HepG2 (cell line): ENCODE results near the gene SUPT6H. TPM values are rescaled to one million over a fixed set of nuclear protein-coding genes. Genes with fewer than 3 reads are reported as not detected.

ENCODE experiments used
- CHD4 ChIP-seq: fragments of 200-600 bp; sonication (generic); IDR thresholded peaks from 2 replicates; pipeline ENCODE4 v1.7.0; 2017; ENCODE audit warnings: mild to moderate bottlenecking, low read length, borderline replicate concordance
- FOXK2 ChIP-seq: fragments of 450-650 bp; IDR thresholded peaks from 2 replicates; pipeline ENCODE4 v1.6.1; 2016
- GPBP1L1 ChIP-seq: sonication (generic); formaldehyde crosslinking; IDR thresholded peaks from 2 replicates; pipeline ENCODE4 v1.5.0; 2020; ENCODE audit warnings: mild to moderate bottlenecking, missing genetic modification reagents
- IRF2 ChIP-seq: IDR thresholded peaks from 2 replicates; pipeline ENCODE4 v1.6.1; 2018; ENCODE audit warnings: missing genetic modification reagents, missing compliant biosample characterization
- IRX3 ChIP-seq: sonication (generic); formaldehyde crosslinking; IDR thresholded peaks from 2 replicates; pipeline ENCODE4 v1.8.1; 2023; ENCODE audit warnings: mild to moderate bottlenecking, low read depth, missing genetic modification reagents, borderline replicate concordance
- JUNB ChIP-seq: sonication (generic); formaldehyde crosslinking; IDR thresholded peaks from 2 replicates; pipeline ENCODE4 v1.8.0; 2022; ENCODE audit warnings: missing genetic modification reagents, mild to moderate bottlenecking, borderline replicate concordance
- MED13 ChIP-seq: sonication (generic); formaldehyde crosslinking; IDR thresholded peaks from 2 replicates; pipeline ENCODE4 v1.5.0; 2020; ENCODE audit warnings: missing genetic modification reagents
- MIER3 ChIP-seq: IDR thresholded peaks from 2 replicates; pipeline ENCODE4 v1.6.1; 2016; ENCODE audit warnings: missing compliant biosample characterization, borderline replicate concordance
- MLXIP ChIP-seq: sonication (generic); formaldehyde crosslinking; IDR thresholded peaks from 2 replicates; pipeline ENCODE4 v1.9.0; 2021; ENCODE audit warnings: missing genetic modification reagents, borderline replicate concordance
- NR0B2 ChIP-seq: sonication (generic); formaldehyde crosslinking; IDR thresholded peaks from 2 replicates; pipeline ENCODE4 v1.4.0; 2020; ENCODE audit warnings: mild to moderate bottlenecking, missing genetic modification reagents
- PREB ChIP-seq: sonication (generic); formaldehyde crosslinking; IDR thresholded peaks from 2 replicates; pipeline ENCODE4 v1.4.0; 2020; ENCODE audit warnings: missing genetic modification reagents
- U2AF2 ChIP-seq: fragments of 200-400 bp; formaldehyde crosslinking; IDR thresholded peaks from 2 replicates; pipeline ENCODE4 v1.6.1; 2017; ENCODE audit warnings: low read depth, mild to moderate bottlenecking, low read length
- ZHX2 ChIP-seq, 2 experiments: sonication (generic) in 1 of 2; formaldehyde crosslinking in 1 of 2; IDR thresholded peaks; 2 replicates each; pipeline versions ENCODE4 v1.6.1 to v1.9.0; 2014 to 2022; ENCODE audit warnings: antibody characterized with exemption in 1 of 2, borderline replicate concordance in 1 of 2, inconsistent platforms in 1 of 2, low read depth in 1 of 2, missing genetic modification reagents in 1 of 2
- ZNF20 ChIP-seq: sonication (generic); formaldehyde crosslinking; IDR thresholded peaks from 2 replicates; pipeline ENCODE4 v1.4.0; 2020; ENCODE audit warnings: mild to moderate bottlenecking, moderate library complexity, missing genetic modification reagents
- ZNF598 ChIP-seq: sonication (generic); formaldehyde crosslinking; IDR thresholded peaks from 2 replicates; pipeline ENCODE4 v1.5.1; 2020; ENCODE audit warnings: mild to moderate bottlenecking, missing genetic modification reagents, borderline replicate concordance
- ZNF644 ChIP-seq: IDR thresholded peaks from 2 replicates; pipeline ENCODE4 v1.6.1; 2016; ENCODE audit warnings: low read depth
- ZNF678 ChIP-seq: sonication (generic); formaldehyde crosslinking; IDR thresholded peaks from 2 replicates; pipeline ENCODE4 v1.4.0; 2020; ENCODE audit warnings: mild to moderate bottlenecking, missing genetic modification reagents
- ZNF780A ChIP-seq: sonication (generic); formaldehyde crosslinking; IDR thresholded peaks from 2 replicates; pipeline ENCODE4 v1.8.0; 2022; ENCODE audit warnings: mild to moderate bottlenecking, missing genetic modification reagents, moderate library complexity
- polyA plus RNA-seq, 8 experiments: library from polyadenylated mRNA; depleted of rRNA in 3 of 8; stranded (reverse) in 7 of 8; unstranded in 1 of 8; fragments of >200 nt; fragmentation: Illumina TruSeq in 4 of 8; extraction: Trizol in 4 of 8; gene quantifications; 2 replicates each; pipeline versions ENCODE4 v1.2.1 to v1.2.3, GENCODE V29; 2011 to 2016; ENCODE audit warnings: low read depth in 4 of 8, missing spikeins in 1 of 8, mixed read lengths in 1 of 8; ENCODE audit not compliant: insufficient read depth in 1 of 8
- total RNA-seq, 5 experiments: library from RNA; depleted of rRNA; stranded (reverse); fragments of >200 nt; fragmentation: Illumina TruSeq; extraction: Trizol; gene quantifications; 2 replicates each; pipeline ENCODE4 v1.2.3, GENCODE V29; 2016; ENCODE audit warnings: low read depth in 1 of 5

SUPT6H gene
- total and polyA plus RNA-seq, 2 of the 13 experiments (the other 11 are each of a cell fraction or from before 2014, with no cell fraction given), result 32.7 to 39.9 TPM

GRCh38 chr17:28725660-28726225 lies 63.7 kb downstream of the SUPT6H start (continued):
- TF ChIP-seq ZNF644, result no peak
- peak; percentile 40; the same call in 1 of the 2 replicates for TF ChIP-seq ZNF598 (CRISPR knock-in tag)
- peak; percentile 47; the same call in 1 of the 2 replicates for TF ChIP-seq MED13 (CRISPR knock-in tag)
- TF ChIP-seq GPBP1L1 (CRISPR knock-in tag), result no peak
- TF ChIP-seq IRX3 (CRISPR knock-in tag), result no peak
- no peak for TF ChIP-seq ZNF20
- TF ChIP-seq JUNB (CRISPR knock-in tag), result no peak
- no peak for TF ChIP-seq ZNF780A
- peak; percentile 83 for TF ChIP-seq NR0B2 (CRISPR knock-in tag)
- no peak for TF ChIP-seq PREB
- TF ChIP-seq MLXIP, result no peak; the same call in 1 of the 2 replicates
- TF ChIP-seq IRF2 (CRISPR knock-in tag), result peak; percentile 31; the same call in 1 of the 2 replicates
- TF ChIP-seq ZNF678 (CRISPR knock-in tag), result peak; percentile 83; the same call in 1 of the 2 replicates
- no peak for TF ChIP-seq MIER3
- no peak for TF ChIP-seq U2AF2
- no peak for TF ChIP-seq CHD4
- no peak for TF ChIP-seq ZHX2 (IDR thresholded peaks at IDR 0.05; ENCODE audit: low read depth)
- TF ChIP-seq ZHX2 (CRISPR knock-in tag; IDR thresholded peaks at IDR 0.05; ENCODE audit: borderline replicate concordance), result no peak
- no peak for TF ChIP-seq FOXK2
